HepG2 (cell line): ENCODE measurements around the gene ENAH. TPM values are rescaled to one million over a fixed set of nuclear protein-coding genes. Genes with fewer than 3 reads are reported as not detected.

Experiments
- ATAC-seq: fragments of 200-7000 bp; cut with Tn5 transposase; 3 replicates; pipeline ENCODE4 v1.9.1; 2020; ENCODE audit warnings: mild to moderate bottlenecking, moderate library complexity
- BruUV-seq: library from RNA; stranded (reverse); fragments of 400-500 nt; replicated peaks from 2 replicates; lab custom pipeline; 2021; lab: Mats Ljungman, UMichigan
- CTCF ChIA-PET: fragments of 300-600 bp; formaldehyde crosslinking; extraction: SDS; loops from one replicate; lab custom pipeline; 2021; ENCODE audit warnings: low total read pairs, inconsistent platforms, low intra/inter-chr PET ratio; lab: Yijun Ruan, JAX
- POLR2A ChIA-PET: fragments of 350-600 bp; sonication (Branson Sonifier 250); formaldehyde crosslinking; loops from one replicate; lab custom pipeline; 2020; ENCODE audit warnings: antibody characterized with exemption, inconsistent platforms; lab: Yijun Ruan, JAX
- DNase-seq: peaks from one replicate; pipeline ENCODE4 v3.0.0-alpha.2; 2015; ENCODE audit warnings: low spot score
- FAIRE-seq: peaks from 3 replicates; lab custom pipeline; 2011; peaks lifted over from hg19 to GRCh38; lab: Jason Lieb, UNC
- H2AFZ ChIP-seq: one replicate; pipeline ENCODE4 v1.6.1; 2011; ENCODE audit warnings: low read length, inconsistent platforms
- H3K27ac ChIP-seq: fragments of 300-600 bp; 3 replicates; pipeline ENCODE4 v1.8.0; 2011; ENCODE audit warnings: mixed run types, mild to moderate bottlenecking, mixed read lengths, low read length, inconsistent platforms; ENCODE audit not compliant: insufficient read depth; ENCODE audit errors: extremely low read length
- H3K27me3 ChIP-seq, 2 experiments: fragments of 200-600 bp in 1 of 2; 2 replicates in 1 of 2; 3 replicates in 1 of 2; pipeline versions ENCODE4 v1.6.0 to v1.8.0; 2011; ENCODE audit warnings: low read length in 2 of 2, mild to moderate bottlenecking in 2 of 2, moderate library complexity in 2 of 2, inconsistent platforms in 1 of 2; ENCODE audit not compliant: insufficient read depth in 2 of 2, control insufficient read depth in 1 of 2
- H3K36me3 ChIP-seq, 2 experiments: fragments of 200-600 bp in 1 of 2; replicated peaks in 1 of 2; 2 replicates in 1 of 2; 3 replicates in 1 of 2; pipeline versions ENCODE4 v1.5.1 to v1.8.0; 2011; ENCODE audit warnings: low read length in 2 of 2, inconsistent platforms in 1 of 2; ENCODE audit not compliant: insufficient read depth in 2 of 2, control insufficient read depth in 1 of 2
- H3K4me1 ChIP-seq: 2 replicates; pipeline ENCODE4 v1.5.1; 2012; ENCODE audit warnings: low read length, inconsistent platforms; ENCODE audit not compliant: insufficient read depth
- H3K4me2 ChIP-seq: 2 replicates; pipeline ENCODE4 v1.6.0; 2011; ENCODE audit warnings: low read depth, low read length, inconsistent platforms
- H3K4me3 ChIP-seq, 3 experiments: fragments of 200-600 bp in 1 of 3; sonication (generic), shearing (Covaris generic) in 1 of 3; replicated peaks in 1 of 3; 2 replicates each; pipeline ENCODE4 v1.5.1; 2011 to 2016; ENCODE audit warnings: low read length in 3 of 3, inconsistent platforms in 2 of 3, low read depth in 2 of 3, mild to moderate bottlenecking in 2 of 3, control low read depth in 1 of 3, mixed read lengths in 1 of 3; ENCODE audit not compliant: insufficient read depth in 1 of 3
- H3K79me2 ChIP-seq: one replicate; pipeline ENCODE4 v1.6.1; 2011; ENCODE audit warnings: low read length, inconsistent platforms; ENCODE audit not compliant: insufficient read depth
- H3K9ac ChIP-seq: 2 replicates; pipeline ENCODE4 v1.6.0; 2011; ENCODE audit warnings: mild to moderate bottlenecking, low read depth, low read length, inconsistent platforms; ENCODE audit not compliant: insufficient read depth
- H3K9me3 ChIP-seq: 2 replicates; pipeline ENCODE4 v1.5.1; 2012; ENCODE audit warnings: mild to moderate bottlenecking, low read length
- H4K20me1 ChIP-seq: 2 replicates; pipeline ENCODE4 v1.6.0; 2011; ENCODE audit warnings: inconsistent platforms, mild to moderate bottlenecking, low read length, moderate library complexity; ENCODE audit not compliant: insufficient read depth
- CHD2 ChIP-seq: IDR thresholded peaks from 2 replicates; pipeline ENCODE4 v1.6.1; 2011; ENCODE audit warnings: low read depth, low read length, improper control_type of control experiment
- ELF3 ChIP-seq: IDR thresholded peaks from 2 replicates; pipeline ENCODE4 v1.6.1; 2016; ENCODE audit warnings: missing genetic modification reagents, missing compliant biosample characterization
- GFI1 ChIP-seq: sonication (generic); formaldehyde crosslinking; IDR thresholded peaks from 2 replicates; pipeline ENCODE4 v1.5.0; 2020; ENCODE audit warnings: missing genetic modification reagents, mild to moderate bottlenecking, borderline replicate concordance
- IRF9 ChIP-seq: sonication (generic); formaldehyde crosslinking; IDR thresholded peaks from 2 replicates; pipeline ENCODE4 v1.8.0; 2022; ENCODE audit warnings: missing genetic modification reagents, mild to moderate bottlenecking, borderline replicate concordance
- MAFF ChIP-seq: IDR thresholded peaks from 2 replicates; pipeline ENCODE4 v1.6.1; 2011; ENCODE audit warnings: low read depth, low read length, improper control_type of control experiment
- PREB ChIP-seq: sonication (generic); formaldehyde crosslinking; IDR thresholded peaks from 2 replicates; pipeline ENCODE4 v1.4.0; 2020; ENCODE audit warnings: missing genetic modification reagents
- ZFP62 ChIP-seq: sonication (generic); formaldehyde crosslinking; IDR thresholded peaks from 2 replicates; pipeline ENCODE4 v1.4.0; 2020; ENCODE audit warnings: missing genetic modification reagents
- ZNF264 ChIP-seq: sonication (generic); formaldehyde crosslinking; IDR thresholded peaks from 2 replicates; pipeline ENCODE4 v1.4.0; 2020; ENCODE audit warnings: missing genetic modification reagents
- ZNF484 ChIP-seq: sonication (generic); formaldehyde crosslinking; IDR thresholded peaks from 2 replicates; pipeline ENCODE4 v1.5.1; 2020; ENCODE audit warnings: mild to moderate bottlenecking, low read depth, missing genetic modification reagents, borderline replicate concordance
- ZNF556 ChIP-seq: sonication (generic); formaldehyde crosslinking; IDR thresholded peaks from 2 replicates; pipeline ENCODE4 v1.4.0; 2020; ENCODE audit warnings: mild to moderate bottlenecking, missing genetic modification reagents, borderline replicate concordance
- ZNF737 ChIP-seq: sonication (generic); formaldehyde crosslinking; IDR thresholded peaks from 2 replicates; pipeline ENCODE4 v1.5.0; 2020; ENCODE audit warnings: missing genetic modification reagents, mild to moderate bottlenecking, borderline replicate concordance
- ZNF761 ChIP-seq: sonication (generic); formaldehyde crosslinking; conservative IDR thresholded peaks from 2 replicates; pipeline ENCODE4 v1.4.0; 2020; ENCODE audit warnings: mild to moderate bottlenecking, missing genetic modification reagents
- ZNF768 ChIP-seq: sonication (generic); formaldehyde crosslinking; IDR thresholded peaks from 2 replicates; pipeline ENCODE4 v1.4.0; 2020; ENCODE audit warnings: missing genetic modification reagents
- WGBS: methylation state at CpG from one replicate; pipeline ENCODE4 v1.1.6; 2017; ENCODE audit warnings: low lambda C conversion rate; 5-methylcytosine and 5-hydroxymethylcytosine counted together
- in situ Hi-C: cut with HindIII; loops from 2 replicates; pipeline ENCODE4 v1.10.0; 2017; ENCODE audit warnings: low pct_unique_long_range_greater_than_20kb; ENCODE audit not compliant: extremely low pct_ligation_motif_present
- intact Hi-C: fragments of 100-400 bp; cut with micrococcal nuclease; formaldehyde crosslinking; loops from one replicate; pipeline ENCODE4 v1.10.0; 2022; ENCODE audit not compliant: unreplicated experiment
- polyA plus RNA-seq, 8 experiments: library from polyadenylated mRNA; depleted of rRNA in 3 of 8; stranded (reverse) in 7 of 8; unstranded in 1 of 8; fragments of >200 nt; fragmentation: Illumina TruSeq in 4 of 8; extraction: Trizol in 4 of 8; gene quantifications; 2 replicates each; pipeline versions ENCODE4 v1.2.1 to v1.2.3, GENCODE V29; 2011 to 2016; ENCODE audit warnings: low read depth in 4 of 8, missing spikeins in 1 of 8, mixed read lengths in 1 of 8; ENCODE audit not compliant: insufficient read depth in 1 of 8
- total RNA-seq, 5 experiments: library from RNA; depleted of rRNA; stranded (reverse); fragments of >200 nt; fragmentation: Illumina TruSeq; extraction: Trizol; gene quantifications; 2 replicates each; pipeline ENCODE4 v1.2.3, GENCODE V29; 2016; ENCODE audit warnings: low read depth in 1 of 5
- TF ChIP-seq, protein P1 (sequence below): sonication (generic); formaldehyde crosslinking; IDR thresholded peaks from 2 replicates; pipeline ENCODE4 v1.8.0; 2022; ENCODE audit warnings: mild to moderate bottlenecking, missing genetic modification reagents; ENCODE audit not compliant: insufficient replicate concordance
- TF ChIP-seq, protein P2 (sequence below): sonication (generic); formaldehyde crosslinking; IDR thresholded peaks from 2 replicates; pipeline ENCODE4 v1.4.0; 2020; ENCODE audit warnings: mild to moderate bottlenecking, missing genetic modification reagents

The ENAH gene
- total and polyA plus RNA-seq, 2 of the 13 experiments (the other 11 are each of a cell fraction or from before 2014, with no cell fraction given), result 22.1 to 58.3 TPM

DNA sequence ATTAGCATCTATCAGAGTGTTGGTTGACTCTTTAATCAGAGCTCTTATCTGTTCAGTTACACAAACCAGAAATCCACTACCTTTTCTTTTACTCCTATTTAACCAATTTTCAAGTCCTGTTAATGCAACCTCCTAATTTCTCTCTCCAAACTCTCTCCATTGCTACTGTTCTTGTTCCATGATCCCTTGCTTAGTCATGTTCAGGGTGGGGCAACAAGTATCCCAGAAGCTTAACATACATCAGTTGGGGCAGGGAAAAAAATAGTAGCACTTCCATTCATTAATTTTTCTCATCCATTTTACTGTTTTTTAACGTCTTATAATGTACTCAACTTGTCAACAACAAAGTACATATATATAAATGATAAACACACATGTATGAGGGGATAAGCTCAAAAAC is 113.9 kb downstream of the ENAH start:
- TF ChIP-seq CHD2, result no peak
- TF ChIP-seq MAFF, result no peak
- TF ChIP-seq ZNF737 (CRISPR knock-in tag), result no peak
- no peak for TF ChIP-seq ZNF761
- no peak for TF ChIP-seq ELF3 (CRISPR knock-in tag)
- no peak for TF ChIP-seq ZNF556 (CRISPR knock-in tag)
- no peak for TF ChIP-seq GFI1 (CRISPR knock-in tag)
- TF ChIP-seq, protein P1, sequence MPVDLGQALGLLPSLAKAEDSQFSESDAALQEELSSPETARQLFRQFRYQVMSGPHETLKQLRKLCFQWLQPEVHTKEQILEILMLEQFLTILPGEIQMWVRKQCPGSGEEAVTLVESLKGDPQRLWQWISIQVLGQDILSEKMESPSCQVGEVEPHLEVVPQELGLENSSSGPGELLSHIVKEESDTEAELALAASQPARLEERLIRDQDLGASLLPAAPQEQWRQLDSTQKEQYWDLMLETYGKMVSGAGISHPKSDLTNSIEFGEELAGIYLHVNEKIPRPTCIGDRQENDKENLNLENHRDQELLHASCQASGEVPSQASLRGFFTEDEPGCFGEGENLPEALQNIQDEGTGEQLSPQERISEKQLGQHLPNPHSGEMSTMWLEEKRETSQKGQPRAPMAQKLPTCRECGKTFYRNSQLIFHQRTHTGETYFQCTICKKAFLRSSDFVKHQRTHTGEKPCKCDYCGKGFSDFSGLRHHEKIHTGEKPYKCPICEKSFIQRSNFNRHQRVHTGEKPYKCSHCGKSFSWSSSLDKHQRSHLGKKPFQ (CRISPR knock-in tag), result no peak
- TF ChIP-seq ZNF264, result no peak
- TF ChIP-seq, protein P2, sequence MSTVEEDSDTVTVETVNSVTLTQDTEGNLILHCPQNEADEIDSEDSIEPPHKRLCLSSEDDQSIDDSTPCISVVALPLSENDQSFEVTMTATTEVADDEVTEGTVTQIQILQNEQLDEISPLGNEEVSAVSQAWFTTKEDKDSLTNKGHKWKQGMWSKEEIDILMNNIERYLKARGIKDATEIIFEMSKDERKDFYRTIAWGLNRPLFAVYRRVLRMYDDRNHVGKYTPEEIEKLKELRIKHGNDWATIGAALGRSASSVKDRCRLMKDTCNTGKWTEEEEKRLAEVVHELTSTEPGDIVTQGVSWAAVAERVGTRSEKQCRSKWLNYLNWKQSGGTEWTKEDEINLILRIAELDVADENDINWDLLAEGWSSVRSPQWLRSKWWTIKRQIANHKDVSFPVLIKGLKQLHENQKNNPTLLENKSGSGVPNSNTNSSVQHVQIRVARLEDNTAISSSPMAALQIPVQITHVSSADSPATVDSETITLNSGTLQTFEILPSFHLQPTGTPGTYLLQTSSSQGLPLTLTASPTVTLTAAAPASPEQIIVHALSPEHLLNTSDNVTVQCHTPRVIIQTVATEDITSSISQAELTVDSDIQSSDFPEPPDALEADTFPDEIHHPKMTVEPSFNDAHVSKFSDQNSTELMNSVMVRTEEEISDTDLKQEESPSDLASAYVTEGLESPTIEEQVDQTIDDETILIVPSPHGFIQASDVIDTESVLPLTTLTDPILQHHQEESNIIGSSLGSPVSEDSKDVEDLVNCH (CRISPR knock-in tag), result no peak
- no peak for TF ChIP-seq ZNF768
- no peak for TF ChIP-seq PREB (CRISPR knock-in tag)
- TF ChIP-seq ZFP62 (CRISPR knock-in tag), result no peak
- no peak for TF ChIP-seq IRF9 (CRISPR knock-in tag)
- TF ChIP-seq ZNF484, result no peak
- no peak overlapping the region for H3K27ac ChIP-seq
- no peaks in the 10 kb centered on the region for H3K79me2 ChIP-seq
- no peaks in the 10 kb centered on the region for H4K20me1 ChIP-seq
- FAIRE-seq (no peak), ATAC-seq (no peak), DNase-seq (no peak)
- no peak overlapping the region for H3K4me2 ChIP-seq
- H3K9me3 ChIP-seq, result no peaks in the 10 kb centered on the region
- intact Hi-C loops (no loop called here), in situ Hi-C loops (no loop called here)
- ChIA-PET POLR2A (no interaction called here), CTCF (no interaction called here)
- no peaks in the 10 kb centered on the region for H3K36me3 ChIP-seq
- H3K4me1 ChIP-seq, result no peaks in the 10 kb centered on the region
- H3K4me3 ChIP-seq, result no peak overlapping the region
- WGBS, result 87% methylated on average over 1 of the region's 1 CpG
- BruUV-seq, result no TSS peak
- no peak overlapping the region for H2AFZ ChIP-seq
- H3K27me3 ChIP-seq, result no peaks in the 10 kb centered on the region
- H3K9ac ChIP-seq, result no peak overlapping the region
